Thyroid gland (tissue), 4 donors: ENCODE data around the gene MICU2.

Experiments used
- POLR2A ChIP-seq, 2 donors: fragments of 450-650 bp; IDR thresholded peaks; one replicate each; pipeline ENCODE4 v1.6.1; 2017; ENCODE audit warnings: antibody characterized with exemption in 2 of 2, mild to moderate bottlenecking in 2 of 2, moderate library complexity in 1 of 2
- TF ChIP-seq, protein P1 (sequence below), 6 experiments: fragments of 200-600 bp in 3 of 6; fragments of 450-650 bp in 3 of 6; sonication (generic) in 3 of 6; IDR thresholded peaks; one replicate each; pipeline ENCODE4 v1.5.1; 2016 to 2019; ENCODE audit warnings: antibody characterized with exemption in 6 of 6, mild to moderate bottlenecking in 2 of 6, inconsistent platforms in 1 of 6, moderate library complexity in 1 of 6

DNA sequence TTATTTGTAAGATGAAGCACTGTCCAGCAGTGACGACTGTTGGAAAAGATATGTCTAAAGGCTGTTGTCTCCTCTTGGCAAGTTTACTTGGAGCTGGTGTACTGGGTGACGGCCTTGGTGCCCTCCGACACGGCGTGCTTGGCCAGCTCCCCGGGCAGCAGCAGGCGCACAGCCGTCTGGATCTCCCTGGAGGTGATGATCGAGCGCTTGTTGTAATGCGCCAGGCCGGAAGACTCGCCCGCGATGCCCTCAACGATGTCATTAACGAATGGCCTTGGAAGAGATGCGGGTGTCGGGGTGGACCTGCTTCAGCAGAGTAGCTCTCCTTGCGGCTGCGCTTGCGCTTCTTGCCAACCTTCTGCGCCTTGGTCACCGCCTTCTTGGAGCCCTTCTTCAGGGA lies 120.2 kb downstream of the MICU2 start:
- TF ChIP-seq, protein P1, sequence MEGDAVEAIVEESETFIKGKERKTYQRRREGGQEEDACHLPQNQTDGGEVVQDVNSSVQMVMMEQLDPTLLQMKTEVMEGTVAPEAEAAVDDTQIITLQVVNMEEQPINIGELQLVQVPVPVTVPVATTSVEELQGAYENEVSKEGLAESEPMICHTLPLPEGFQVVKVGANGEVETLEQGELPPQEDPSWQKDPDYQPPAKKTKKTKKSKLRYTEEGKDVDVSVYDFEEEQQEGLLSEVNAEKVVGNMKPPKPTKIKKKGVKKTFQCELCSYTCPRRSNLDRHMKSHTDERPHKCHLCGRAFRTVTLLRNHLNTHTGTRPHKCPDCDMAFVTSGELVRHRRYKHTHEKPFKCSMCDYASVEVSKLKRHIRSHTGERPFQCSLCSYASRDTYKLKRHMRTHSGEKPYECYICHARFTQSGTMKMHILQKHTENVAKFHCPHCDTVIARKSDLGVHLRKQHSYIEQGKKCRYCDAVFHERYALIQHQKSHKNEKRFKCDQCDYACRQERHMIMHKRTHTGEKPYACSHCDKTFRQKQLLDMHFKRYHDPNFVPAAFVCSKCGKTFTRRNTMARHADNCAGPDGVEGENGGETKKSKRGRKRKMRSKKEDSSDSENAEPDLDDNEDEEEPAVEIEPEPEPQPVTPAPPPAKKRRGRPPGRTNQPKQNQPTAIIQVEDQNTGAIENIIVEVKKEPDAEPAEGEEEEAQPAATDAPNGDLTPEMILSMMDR (IDR thresholded peaks at IDR 0.05) = no peak
- no peak for TF ChIP-seq POLR2A (IDR thresholded peaks at IDR 0.05)
